OCI-LY1 (cell line): ENCODE results near the gene SAP30BP.

Experiments
- H2AFZ ChIP-seq: fragments of 200-600 bp; sonication (generic), shearing (Covaris generic); 2 replicates; pipeline ENCODE4 v1.6.0; 2014; ENCODE audit warnings: antibody characterized with exemption, mild to moderate bottlenecking, low read length
- H3F3A ChIP-seq: fragments of 200-600 bp; sonication (generic), shearing (Covaris generic); 2 replicates; pipeline ENCODE4 v1.6.0; 2014; ENCODE audit warnings: mild to moderate bottlenecking, antibody characterized with exemption, low read length, moderate library complexity; ENCODE audit not compliant: insufficient read depth
- H3K27ac ChIP-seq: fragments of 200-600 bp; sonication (generic); 2 replicates; pipeline ENCODE4 v1.5.1; 2014; ENCODE audit warnings: low read length, mixed run types, mild to moderate bottlenecking, low read depth; ENCODE audit not compliant: poor library complexity, severe bottlenecking
- H3K27me3 ChIP-seq: fragments of 200-600 bp; sonication (generic); 2 replicates; pipeline ENCODE4 v1.6.0; 2014; ENCODE audit warnings: antibody characterized with exemption, mild to moderate bottlenecking, low read length, moderate library complexity; ENCODE audit not compliant: insufficient read depth
- H3K36me3 ChIP-seq: fragments of 200-600 bp; sonication (generic); 2 replicates; pipeline ENCODE4 v1.6.1; 2014; ENCODE audit warnings: mild to moderate bottlenecking, antibody characterized with exemption, low read length, moderate library complexity, mixed read lengths; ENCODE audit not compliant: insufficient read depth
- H3K4me1 ChIP-seq: fragments of 200-600 bp; sonication (generic); 2 replicates; pipeline ENCODE4 v1.5.1; 2014; ENCODE audit warnings: mild to moderate bottlenecking, low read length, moderate library complexity; ENCODE audit not compliant: insufficient read depth, severe bottlenecking
- H3K4me2 ChIP-seq: fragments of 200-600 bp; sonication (generic), shearing (Covaris generic); 2 replicates; pipeline ENCODE4 v1.6.1; 2014; ENCODE audit warnings: low read length
- H3K4me3 ChIP-seq: fragments of 200-600 bp; sonication (generic); 2 replicates; pipeline ENCODE4 v1.5.1; 2014; ENCODE audit warnings: low read length, low read depth, mild to moderate bottlenecking, mixed read lengths; ENCODE audit not compliant: poor library complexity, severe bottlenecking
- H3K79me2 ChIP-seq: fragments of 200-600 bp; shearing (Covaris generic); 2 replicates; pipeline ENCODE4 v1.6.1; 2016; ENCODE audit warnings: mixed run types, low read length, mixed read lengths; ENCODE audit not compliant: insufficient read depth
- H3K9ac ChIP-seq: fragments of 200-600 bp; sonication (generic), shearing (Covaris generic); 2 replicates; pipeline ENCODE4 v1.6.1; 2014; ENCODE audit warnings: mild to moderate bottlenecking, low read length, mixed read lengths
- H3K9me2 ChIP-seq: fragments of 200-600 bp; sonication (generic), shearing (Covaris generic); 2 replicates; pipeline ENCODE4 v1.6.1; 2014; ENCODE audit warnings: low read depth, mild to moderate bottlenecking, low read length, mixed read lengths
- H3K9me3 ChIP-seq: fragments of 200-600 bp; shearing (Covaris generic); 2 replicates; pipeline ENCODE4 v1.6.1; 2014; ENCODE audit warnings: low read length, mixed read lengths
- H4K20me1 ChIP-seq: fragments of 200-600 bp; sonication (generic), shearing (Covaris generic); 2 replicates; pipeline ENCODE4 v1.6.0; 2016; ENCODE audit warnings: mild to moderate bottlenecking, low read length; ENCODE audit not compliant: insufficient read depth
- EZH2 ChIP-seq: fragments of 200-600 bp; sonication (generic), shearing (Covaris generic); IDR thresholded peaks from 2 replicates; pipeline ENCODE4 v1.8.0; 2017; ENCODE audit warnings: borderline replicate concordance, mixed run types, mild to moderate bottlenecking, antibody characterized with exemption, low read length, moderate library complexity, mixed read lengths
- TF ChIP-seq, protein P1 (sequence below): fragments of 200-600 bp; sonication (generic), shearing (Covaris generic); IDR thresholded peaks from 2 replicates; pipeline ENCODE4 v1.5.1; 2017; ENCODE audit warnings: mild to moderate bottlenecking, antibody characterized with exemption, low read length, moderate library complexity, mixed read lengths

Gene SAP30BP

GRCh38 chr17:75691371-75691791, 24.2 kb downstream of the SAP30BP start:
- Histone ChIP-seq H3K27ac (no peak overlapping the region), H3K9me2 (no peaks in the 10 kb centered on the region), H3K27me3 (no peaks in the 10 kb centered on the region), H2AFZ (no peak overlapping the region), H3K4me1 (peaks cover 39% of the 10 kb centered on the region), H3K9ac (no peak overlapping the region), H3K4me2 (no peak overlapping the region), H3K79me2 (no peaks in the 10 kb centered on the region), H3K9me3 (no peaks in the 10 kb centered on the region), H3F3A (no peaks in the 10 kb centered on the region), H3K4me3 (no peak overlapping the region), H3K36me3 (peaks cover 61% of the 10 kb centered on the region), H4K20me1 (no peaks in the 10 kb centered on the region)
- TF ChIP-seq EZH2: no peak

GRCh38 chr17:75691801-75692626, 24.9 kb downstream of the SAP30BP start:
- H3K79me2 ChIP-seq: no peaks in the 10 kb centered on the region
- H3F3A ChIP-seq: no peaks in the 10 kb centered on the region
- no peak overlapping the region for H3K4me2 ChIP-seq
- H4K20me1 ChIP-seq: no peaks in the 10 kb centered on the region
- peaks cover 66% of the 10 kb centered on the region for H3K36me3 ChIP-seq
- no peak overlapping the region for H3K27ac ChIP-seq
- H3K9ac ChIP-seq: no peak overlapping the region
- no peaks in the 10 kb centered on the region for H3K27me3 ChIP-seq
- H3K9me2 ChIP-seq: no peaks in the 10 kb centered on the region
- TF ChIP-seq EZH2: no peak
- TF ChIP-seq, protein P1, sequence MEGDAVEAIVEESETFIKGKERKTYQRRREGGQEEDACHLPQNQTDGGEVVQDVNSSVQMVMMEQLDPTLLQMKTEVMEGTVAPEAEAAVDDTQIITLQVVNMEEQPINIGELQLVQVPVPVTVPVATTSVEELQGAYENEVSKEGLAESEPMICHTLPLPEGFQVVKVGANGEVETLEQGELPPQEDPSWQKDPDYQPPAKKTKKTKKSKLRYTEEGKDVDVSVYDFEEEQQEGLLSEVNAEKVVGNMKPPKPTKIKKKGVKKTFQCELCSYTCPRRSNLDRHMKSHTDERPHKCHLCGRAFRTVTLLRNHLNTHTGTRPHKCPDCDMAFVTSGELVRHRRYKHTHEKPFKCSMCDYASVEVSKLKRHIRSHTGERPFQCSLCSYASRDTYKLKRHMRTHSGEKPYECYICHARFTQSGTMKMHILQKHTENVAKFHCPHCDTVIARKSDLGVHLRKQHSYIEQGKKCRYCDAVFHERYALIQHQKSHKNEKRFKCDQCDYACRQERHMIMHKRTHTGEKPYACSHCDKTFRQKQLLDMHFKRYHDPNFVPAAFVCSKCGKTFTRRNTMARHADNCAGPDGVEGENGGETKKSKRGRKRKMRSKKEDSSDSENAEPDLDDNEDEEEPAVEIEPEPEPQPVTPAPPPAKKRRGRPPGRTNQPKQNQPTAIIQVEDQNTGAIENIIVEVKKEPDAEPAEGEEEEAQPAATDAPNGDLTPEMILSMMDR: no peak
- H2AFZ ChIP-seq: no peak overlapping the region
- peaks cover 33% of the 10 kb centered on the region for H3K4me1 ChIP-seq
- no peak overlapping the region for H3K4me3 ChIP-seq
- no peaks in the 10 kb centered on the region for H3K9me3 ChIP-seq

DNA sequence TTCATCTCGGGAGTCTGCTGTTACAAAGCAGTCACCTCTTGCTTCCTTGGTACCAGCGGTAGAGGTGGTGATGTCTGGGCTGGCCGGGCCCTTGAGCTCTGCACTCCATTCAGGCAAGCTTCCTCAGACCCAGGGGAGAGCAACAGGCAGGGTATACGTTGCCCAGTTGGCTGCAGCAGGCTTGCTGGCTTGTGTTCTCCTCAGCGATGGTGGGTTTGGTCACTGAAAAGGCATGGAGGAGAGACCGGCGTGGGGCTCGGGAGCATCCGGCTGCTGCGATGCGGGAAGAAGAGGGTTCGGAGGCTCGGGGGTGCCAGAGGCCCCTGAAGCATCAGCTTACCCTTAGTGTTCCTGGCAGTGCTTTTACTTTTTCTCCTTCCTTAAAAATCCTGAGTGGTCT, 25.8 kb downstream of the SAP30BP start:
- Histone ChIP-seq H3K27ac (no peak overlapping the region), H3K9me2 (no peaks in the 10 kb centered on the region), H3K4me1 (peaks cover 23% of the 10 kb centered on the region), H3K4me2 (no peak overlapping the region), H3K79me2 (no peaks in the 10 kb centered on the region), H2AFZ (no peak overlapping the region), H3K36me3 (peaks cover 76% of the 10 kb centered on the region), H3K4me3 (no peak overlapping the region), H3K27me3 (no peaks in the 10 kb centered on the region), H3K9me3 (no peaks in the 10 kb centered on the region), H4K20me1 (no peaks in the 10 kb centered on the region), H3F3A (no peaks in the 10 kb centered on the region), H3K9ac (no peak overlapping the region)
- no peak for TF ChIP-seq EZH2
- TF ChIP-seq, protein P1: no peak
